ENCODE measurements around the gene TSNAXIP1.

TSNAXIP1 gene

DNA sequence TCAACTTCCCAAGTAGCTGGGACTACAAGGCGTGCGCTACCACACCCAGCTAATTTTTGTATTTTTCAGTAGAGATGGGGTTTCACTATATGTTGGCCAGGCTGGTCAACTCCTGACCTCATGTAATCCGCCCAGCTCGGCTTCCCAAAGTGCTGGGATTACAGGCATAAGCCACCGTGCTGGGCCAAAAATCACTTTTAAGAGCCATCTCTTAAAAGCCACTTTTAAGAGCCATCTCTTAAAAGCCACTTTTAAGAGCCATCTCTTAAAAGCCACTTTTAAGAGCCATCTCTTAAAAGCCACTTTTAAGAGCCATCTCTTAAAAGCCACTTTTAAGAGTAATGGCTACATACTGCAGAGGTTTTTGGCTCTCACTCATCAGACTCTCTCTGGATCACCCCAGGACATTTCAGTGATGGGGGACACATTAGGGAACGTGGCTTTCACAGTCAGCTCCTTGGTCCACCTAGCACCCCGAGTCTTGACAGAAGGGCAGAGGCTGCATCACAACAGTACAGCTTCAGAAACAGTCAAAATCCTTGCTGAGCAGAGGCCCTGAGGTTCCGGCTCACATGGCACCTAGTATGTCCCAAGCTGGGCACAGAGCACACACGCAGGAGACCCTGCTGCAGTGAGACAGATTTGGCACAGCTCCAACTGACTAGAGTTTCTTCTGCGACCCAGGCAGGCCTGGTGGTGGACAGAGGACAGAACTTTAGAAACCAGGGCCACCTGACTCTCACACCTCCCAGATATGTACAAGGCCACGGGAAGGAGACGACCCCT is 23.9 kb upstream of the TSNAXIP1 start:
- DNase-seq (ENCODE audit: low read depth, low spot score): no peak

DNA sequence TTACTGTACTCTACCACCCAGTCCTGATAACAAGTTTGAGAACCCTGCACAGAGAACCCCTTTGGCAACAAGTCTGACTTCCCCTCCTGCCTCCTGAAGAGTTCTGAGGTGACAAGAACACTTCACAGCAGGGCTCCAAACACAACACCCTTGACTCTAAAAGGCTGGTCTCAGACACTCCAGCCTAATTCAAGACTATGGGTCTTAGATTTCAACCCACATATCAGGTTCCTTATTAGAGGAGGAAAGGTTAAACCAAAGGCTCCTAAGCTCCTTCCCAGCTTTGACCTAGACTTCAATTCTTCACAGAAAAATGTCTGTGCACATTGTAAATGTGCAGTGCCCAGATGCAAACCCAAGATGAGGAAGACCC is 23.4 kb upstream of the TSNAXIP1 start:
- no peak for DNase-seq (ENCODE audit: low read depth, low spot score)

DNA sequence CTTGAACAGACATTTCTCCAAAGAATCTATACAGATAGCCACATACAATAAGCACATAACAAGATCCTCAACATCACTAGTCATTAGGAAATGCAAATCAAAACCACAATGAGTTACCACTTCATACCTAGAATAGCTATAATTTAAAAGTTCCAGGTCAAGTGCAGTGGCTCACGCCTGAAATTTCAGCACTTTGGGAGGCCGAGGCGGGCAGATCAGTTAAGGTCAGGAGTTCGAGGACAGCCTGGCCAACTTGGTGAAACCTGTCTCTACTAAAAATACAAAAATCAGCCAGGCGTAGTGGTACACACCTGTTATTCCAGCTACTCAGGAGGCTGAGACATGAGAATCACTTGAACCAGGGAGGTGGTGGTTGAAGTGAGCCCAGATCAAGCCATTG is 20.2 kb upstream of the TSNAXIP1 start:
- DNase-seq (ENCODE audit: low read depth, low spot score): no peak

DNA sequence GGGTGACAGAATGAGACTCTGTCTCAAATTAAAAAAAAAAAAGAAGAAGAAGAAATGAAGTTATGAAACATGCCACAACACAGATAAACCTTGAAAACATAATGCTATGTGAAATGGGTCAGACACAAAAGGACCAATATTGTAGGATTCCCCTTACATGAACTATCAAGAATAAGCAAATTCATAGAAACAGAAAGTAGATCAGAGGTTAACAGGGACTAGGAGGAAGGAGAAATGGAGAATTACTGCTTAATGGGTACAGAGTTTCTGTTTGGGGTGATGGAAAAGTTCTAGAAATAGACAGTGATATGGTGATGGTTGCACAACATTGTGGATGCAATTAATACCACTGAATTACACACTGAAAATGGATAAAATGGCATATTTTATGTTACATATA is 16.6 kb upstream of the TSNAXIP1 start:
- no peak for DNase-seq (ENCODE audit: low read depth, low spot score)

DNA sequence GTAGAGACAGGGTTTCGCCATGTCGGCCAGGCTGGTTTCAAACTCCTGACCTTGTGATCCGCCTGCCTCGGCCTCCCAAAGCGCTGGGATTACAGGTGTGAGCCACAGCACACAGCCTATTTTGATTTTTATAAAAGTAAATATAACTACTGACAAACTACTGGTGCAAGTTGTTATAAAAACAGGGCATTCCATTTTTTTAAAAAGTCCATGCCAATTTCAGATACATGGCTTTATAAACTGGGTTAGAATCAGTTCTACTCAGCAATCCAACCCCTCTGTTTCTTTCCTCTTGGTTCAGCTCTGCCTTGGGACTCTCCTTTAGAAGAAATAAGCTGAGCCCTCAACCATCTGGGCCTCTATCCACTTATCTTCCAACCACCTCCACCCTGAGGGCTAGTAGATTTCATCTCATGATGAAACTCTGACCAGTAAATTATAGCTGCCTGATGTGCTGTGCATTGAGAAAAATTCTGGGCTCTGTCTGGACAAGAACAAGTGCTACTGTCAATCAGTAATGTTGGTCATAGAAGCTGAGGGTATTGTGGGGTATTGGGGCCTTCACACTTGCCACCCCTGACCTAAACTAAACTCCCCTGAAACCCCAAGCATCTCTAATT is 10.5 kb upstream of the TSNAXIP1 start:
- DNase-seq (ENCODE audit: low read depth, low spot score): no peak

DNA sequence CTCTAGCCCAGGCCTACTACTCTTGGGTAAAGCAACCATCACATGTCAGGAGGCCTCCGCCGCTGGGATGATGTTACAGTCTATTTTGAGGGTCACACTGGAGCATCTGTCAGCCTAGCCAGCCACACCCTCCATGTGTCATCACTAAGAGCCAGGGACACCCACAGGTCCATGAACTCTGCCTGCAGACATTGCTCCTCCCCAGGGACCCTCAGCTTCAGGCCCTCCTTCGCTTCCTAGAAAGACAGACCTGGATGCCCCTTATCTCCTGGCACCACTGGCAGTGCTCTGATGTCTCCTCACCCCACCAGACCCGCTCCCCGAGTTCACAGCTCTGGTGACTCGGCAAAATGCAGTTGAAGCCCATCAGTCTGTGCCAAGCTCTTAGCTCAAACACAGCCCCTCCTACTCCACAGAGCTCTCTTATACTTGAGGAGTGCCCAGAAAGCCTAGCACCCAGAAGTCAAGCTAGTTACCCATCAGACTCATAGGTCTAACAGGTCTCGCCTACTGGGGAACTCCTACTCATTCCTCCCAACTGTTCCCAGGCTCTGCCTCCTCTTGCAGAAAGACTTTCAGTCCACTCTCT is 6.3 kb upstream of the TSNAXIP1 start:
- no peak for DNase-seq (ENCODE audit: low read depth, low spot score)

DNA sequence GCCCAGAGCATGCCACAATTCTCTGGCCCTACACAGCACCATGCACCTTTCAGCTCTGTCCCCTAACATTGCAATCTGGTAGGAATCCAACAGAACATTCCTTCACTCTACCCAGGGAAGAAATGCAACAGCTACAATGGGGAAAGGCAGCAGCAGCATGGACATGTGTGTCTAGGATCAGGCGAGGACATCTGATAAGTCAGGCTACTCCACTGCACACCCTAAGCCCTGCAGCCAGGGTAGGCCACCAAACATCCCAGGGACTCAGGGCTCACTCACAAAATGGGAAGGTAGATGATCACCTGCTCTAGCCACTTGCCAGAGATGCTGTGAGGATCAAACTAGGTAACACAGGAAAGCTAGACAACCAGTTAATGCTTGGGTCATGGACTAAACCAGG is 5.4 kb upstream of the TSNAXIP1 start:
- no peak for DNase-seq (ENCODE audit: low read depth, low spot score)

DNA sequence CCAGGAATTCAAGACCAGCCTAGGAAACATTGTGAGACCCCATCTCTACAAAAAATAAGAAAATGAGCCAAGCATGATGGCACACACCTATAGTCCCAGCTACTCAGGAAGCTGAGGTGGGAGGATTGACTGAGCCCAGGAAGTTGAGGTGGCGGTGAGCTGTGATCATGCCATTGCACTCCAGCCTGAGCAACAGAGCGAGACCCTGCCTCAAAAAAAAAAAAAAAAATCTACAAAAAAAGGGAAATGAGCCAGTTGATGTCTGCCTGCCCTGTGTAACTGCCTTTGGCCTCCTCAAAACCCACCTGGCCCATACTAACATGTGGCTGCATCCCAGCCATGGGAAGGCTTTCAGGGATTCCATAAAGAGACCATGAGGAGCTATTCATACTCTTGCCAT is 4.8 kb upstream of the TSNAXIP1 start:
- no peak for DNase-seq (ENCODE audit: low read depth, low spot score)

DNA sequence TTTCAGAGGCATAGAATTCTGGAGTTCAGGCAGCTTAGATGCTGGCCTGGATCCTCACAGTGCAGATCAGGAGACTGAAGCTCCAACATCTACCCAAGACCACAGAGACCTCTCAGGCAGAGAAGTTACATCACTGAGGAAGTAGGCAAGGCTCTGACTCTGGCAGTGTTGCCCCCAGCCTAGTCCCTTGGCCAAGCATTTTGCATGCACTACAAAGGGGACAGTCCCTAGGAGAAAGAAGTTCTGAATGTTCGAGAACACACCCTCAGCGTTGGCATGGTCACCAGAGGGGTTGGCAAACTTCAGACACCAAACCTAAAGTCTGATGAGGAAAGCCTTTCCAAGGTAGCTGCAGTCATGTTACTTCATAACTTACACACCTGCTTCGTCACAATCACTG is 2.8 kb upstream of the TSNAXIP1 start:
- no peak for DNase-seq (ENCODE audit: low read depth, low spot score)

DNA sequence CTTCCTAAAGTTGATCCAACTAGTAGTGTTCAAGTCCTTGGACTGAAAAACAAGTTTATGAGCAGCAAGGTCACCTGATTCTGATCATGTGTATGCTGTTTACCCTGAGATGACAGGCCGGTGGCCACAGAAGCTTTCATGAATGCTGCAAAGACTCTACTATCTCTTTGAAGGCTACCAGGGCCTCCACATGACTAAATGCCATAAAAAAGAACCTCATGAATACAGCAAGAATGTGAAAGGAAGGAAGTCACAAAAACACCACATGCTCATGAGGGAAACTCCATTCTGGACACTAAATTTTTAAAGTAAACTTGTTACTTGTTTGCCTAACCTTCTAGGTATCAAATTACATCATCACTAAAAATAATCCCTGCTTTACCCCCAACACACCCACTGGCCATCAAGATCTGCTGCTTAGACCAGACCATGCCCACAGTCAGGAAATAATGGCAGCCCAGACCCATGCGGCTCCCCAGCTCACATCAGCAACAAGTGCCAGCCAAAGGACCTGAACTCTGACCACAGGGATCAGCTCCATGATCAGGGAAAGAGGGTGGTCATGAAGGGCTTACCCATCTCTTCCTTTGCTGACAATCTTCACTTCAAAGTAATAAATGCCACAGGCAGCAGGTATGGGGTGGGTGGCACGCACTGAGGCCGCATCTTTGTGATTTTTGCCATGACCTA is 1.7 kb upstream of the TSNAXIP1 start:
- no peak for DNase-seq (ENCODE audit: low read depth, low spot score)

DNA sequence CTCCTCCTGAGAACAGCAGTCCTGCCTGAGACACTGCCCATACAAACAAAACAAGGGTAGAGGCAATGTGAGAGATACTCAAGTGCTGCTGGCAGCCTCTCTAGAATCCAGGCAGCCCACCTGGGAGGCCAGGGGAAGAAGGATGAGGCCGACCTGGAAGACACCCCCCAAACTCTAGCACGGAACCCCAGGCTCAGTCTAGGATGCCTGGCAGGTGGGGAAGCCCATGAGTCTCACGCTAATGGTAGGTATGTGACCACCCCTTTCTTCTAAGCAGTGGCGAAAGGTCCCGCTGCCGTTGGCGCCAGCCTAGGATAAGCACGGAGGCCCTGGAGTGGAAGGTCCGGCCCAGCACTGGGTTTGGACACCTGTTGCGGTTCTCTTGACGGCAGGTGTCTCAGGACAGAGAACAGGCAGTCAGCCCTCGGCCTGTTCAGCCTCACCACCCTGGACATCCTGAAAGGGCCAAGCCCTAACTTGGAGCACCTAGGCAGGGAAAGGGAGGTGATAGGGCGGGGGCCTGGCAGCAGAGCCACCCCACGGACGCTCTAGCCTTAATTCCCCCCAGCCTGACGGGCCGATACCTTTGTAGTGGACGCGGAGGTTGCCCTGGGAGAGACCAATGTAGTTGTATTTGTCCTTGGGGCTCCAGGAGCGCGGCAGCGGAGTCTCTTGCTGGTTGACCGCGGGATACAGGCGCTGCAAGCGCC is 816 bp upstream of the TSNAXIP1 start:
- DNase-seq (ENCODE audit: low read depth, low spot score): no peak

DNA sequence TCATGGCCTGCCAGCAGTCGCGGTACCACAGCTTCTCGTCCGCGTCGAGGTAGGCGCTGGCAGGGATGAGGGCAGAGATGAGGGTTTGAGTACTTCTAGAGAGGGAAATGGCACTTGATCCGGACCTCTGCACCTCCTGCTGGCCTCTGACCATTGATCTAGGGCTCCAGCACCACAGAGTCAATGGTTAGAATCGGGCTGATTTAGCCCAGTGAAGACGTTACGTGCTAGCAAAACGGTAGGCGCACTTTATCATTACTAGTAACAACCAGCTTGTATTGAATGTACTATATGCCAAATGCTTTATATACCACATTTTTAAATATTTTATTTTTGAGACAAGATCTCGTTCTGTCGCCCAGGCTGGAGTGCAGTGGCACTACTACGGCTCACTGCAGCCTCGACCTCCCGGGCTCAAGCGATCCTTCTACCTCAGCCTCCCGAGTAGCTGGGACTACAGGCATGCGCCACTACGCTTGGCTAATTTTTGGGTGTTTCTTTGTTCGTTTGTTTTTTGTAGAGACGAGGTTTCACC is 526 bp downstream of the TSNAXIP1 start:
- no peak for DNase-seq (ENCODE audit: low read depth, low spot score)

DNA sequence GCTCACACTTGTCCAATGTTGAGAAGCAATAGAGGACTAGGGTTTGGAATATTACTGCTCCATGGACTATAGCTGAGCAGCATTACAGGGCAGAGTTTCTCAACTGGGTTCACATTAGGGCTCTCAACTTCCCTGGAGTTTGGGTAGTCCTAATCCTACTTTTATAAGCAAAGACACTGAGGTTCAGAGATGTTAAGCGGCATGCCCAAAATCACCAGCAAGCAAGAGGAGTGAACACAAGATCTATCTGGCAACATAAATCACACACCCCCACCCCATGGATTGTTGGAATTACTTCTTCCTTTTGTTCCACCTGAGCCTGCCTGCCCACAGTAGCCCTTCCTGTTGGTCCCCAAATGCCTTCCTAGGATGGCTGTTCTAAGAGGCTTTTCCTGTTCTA is 5.2 kb downstream of the TSNAXIP1 start:
- no peak for DNase-seq (ENCODE audit: low read depth, low spot score)

DNA sequence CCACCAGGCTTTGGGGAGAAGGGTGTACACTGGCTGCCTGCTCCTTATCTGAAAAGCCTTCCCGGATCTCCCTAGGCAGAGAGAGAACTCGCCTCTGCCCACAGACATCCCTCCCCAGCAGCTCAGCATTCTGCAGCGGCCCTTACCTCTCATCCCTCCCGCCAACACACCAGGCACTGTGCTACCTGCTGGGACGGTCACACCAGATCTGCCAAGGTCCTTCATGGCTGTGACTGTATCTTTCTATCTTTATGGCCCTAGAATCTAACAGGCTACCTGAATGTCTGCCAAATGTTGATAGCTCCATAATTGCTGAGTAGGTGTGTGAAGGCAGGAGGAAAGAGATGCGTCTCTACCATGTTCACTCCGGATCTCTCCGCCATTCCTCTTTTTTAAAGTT is 7.9 kb downstream of the TSNAXIP1 start:
- no peak for DNase-seq (ENCODE audit: low read depth, low spot score)

DNA sequence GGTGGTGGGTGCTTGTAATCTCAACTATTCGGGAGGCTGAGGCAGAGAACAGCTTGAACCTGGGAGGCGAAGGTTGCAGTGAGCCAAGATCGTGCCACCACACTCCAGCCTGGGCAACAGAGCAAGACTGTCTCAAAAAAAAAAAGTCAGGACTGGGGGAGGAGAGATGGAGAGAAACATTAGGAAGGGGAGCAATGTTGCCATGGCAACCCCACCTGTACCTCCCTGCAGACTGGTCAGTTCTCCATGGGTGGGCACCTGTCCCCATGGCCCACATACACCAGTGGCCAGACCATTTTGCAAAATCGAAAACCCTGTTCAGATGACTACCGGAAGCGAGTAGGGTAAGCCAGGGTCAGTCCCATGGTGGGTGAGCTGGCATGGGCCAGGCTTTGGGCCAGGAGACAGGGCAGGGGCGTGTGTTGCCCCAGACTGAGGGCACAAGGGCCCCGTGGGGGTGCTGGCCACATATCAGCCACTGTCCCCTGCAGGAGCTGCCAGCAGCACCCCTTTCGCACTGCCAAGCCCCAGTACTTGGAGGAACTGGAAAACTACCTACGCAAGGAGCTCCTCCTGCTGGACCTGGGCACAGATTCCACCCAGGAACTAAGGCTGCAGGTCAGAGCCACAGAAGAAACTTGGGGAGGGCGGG is 14.0 kb downstream of the TSNAXIP1 start:
- no peak for DNase-seq (ENCODE audit: low read depth, low spot score)

DNA sequence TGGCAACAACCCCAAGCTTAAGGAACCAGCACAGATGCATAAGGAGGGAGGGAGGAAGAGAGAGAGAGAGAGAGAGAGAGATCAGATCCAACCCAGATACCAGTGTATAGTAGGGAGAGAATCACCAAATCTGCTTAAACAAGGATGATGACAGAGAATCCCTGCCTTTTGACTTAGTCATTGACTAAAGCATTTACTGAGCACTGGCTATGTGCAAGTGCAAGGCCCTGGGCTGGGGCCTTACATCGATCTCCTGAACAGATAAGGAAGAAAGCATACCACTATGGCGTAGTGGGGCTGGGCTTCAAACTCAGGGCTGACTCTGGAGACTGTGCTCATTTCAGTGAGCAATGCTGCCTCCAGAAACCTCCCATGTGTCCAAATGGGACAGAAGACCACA is 15.8 kb downstream of the TSNAXIP1 start:
- DNase-seq (ENCODE audit: low read depth, low spot score): no peak

DNA sequence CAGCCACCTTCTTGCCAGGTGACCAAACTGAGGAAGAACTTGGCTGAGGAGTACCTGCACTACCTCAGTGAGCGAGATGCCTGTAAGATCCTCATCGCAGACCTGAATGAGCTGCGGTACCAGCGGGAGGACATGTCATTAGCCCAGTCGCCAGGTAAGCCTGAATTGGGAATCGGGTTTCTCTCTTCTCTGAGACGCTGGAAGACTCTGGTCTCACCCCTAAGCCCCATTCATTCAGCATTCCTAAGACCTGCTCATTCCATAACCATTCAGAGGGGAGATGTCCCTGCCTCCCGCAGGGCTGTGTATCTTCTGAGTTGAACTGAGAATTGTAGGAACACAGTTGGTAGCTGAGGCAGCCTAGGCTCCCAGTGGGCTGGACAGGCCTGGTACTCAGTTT is 18.4 kb downstream of the TSNAXIP1 start:
- no peak for DNase-seq (ENCODE audit: low read depth, low spot score)

DNA sequence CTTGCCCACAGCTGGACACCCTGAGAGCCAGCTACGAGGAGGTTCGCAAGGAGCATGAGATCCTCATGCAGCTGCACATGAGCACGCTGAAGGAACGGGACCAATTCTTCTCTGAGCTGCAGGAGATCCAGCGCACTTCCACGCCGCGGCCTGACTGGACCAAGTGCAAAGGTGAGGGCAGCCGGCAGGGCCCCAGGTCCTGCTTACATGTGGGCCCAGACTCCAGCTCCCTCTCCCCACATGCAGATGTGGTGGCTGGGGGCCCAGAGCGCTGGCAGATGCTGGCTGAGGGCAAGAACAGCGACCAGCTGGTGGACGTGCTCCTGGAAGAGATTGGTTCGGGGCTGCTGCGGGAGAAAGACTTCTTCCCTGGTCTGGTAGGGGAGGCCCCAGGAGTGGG is 19.2 kb downstream of the TSNAXIP1 start:
- no peak for DNase-seq (ENCODE audit: low read depth, low spot score)

DNA sequence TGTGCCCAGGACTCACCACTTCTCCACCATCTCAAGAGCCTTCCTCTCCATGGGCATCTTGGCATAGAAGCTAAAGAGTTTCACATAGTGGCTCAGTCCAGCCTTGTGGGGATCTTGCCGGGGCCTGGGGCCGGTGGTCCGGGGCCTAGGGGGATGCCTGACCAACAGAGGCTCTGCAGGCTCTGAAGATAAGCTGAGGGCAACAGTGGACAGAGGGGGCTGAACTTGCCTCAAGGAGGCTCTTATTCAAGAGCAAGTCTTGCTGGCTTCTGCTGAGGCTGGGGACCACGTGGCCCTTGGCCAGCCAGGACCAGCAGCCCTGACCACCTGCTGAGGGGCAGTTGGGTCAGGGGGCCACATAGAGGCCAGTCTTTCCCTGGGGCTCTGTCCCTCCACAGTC is 22.0 kb downstream of the TSNAXIP1 start:
- DNase-seq (ENCODE audit: low read depth, low spot score): no peak

DNA sequence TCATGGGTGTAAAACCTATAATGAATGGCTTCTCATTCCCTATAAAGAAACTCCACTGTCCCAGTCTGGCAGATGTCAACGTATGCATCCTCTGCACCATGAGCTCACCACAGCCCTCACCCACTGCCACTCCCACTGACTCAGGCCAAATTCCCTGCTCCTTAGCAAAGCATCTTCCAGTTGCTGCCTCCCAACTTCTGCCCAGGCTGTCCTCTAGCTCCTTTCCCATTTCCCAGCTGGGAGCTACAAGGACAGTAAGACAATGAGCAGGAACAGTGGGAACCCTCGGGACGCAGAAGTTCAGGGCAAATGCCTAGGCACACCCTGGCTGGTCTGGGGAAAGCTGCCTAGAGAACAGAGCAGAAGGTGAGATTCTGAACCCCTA is 26.3 kb downstream of the TSNAXIP1 start:
- DNase-seq (ENCODE audit: low read depth, low spot score): no peak
